K562 (cell line): ENCODE results near the gene KNL1. TPM values are rescaled to one million over a fixed set of nuclear protein-coding genes. Genes with fewer than 3 reads are reported as not detected.

Experiments used
- ATAC-seq: fragments of 200-7000 bp; cut with Tn5 transposase; 3 replicates; pipeline ENCODE4 v1.9.1; 2020; ENCODE audit warnings: moderate library complexity
- BruUV-seq: library from RNA; stranded (reverse); fragments of 400-500 nt; replicated peaks from 2 replicates; lab custom pipeline; 2021; lab: Mats Ljungman, UMichigan
- CTCF ChIA-PET: fragments of 300-600 bp; formaldehyde crosslinking; extraction: SDS; loops from one replicate; lab custom pipeline; 2021; ENCODE audit warnings: low intra/inter-chr PET ratio; lab: Yijun Ruan, JAX
- POLR2A ChIA-PET: fragments of 300-600, 350-650 bp; sonication (Branson Sonifier 250); formaldehyde crosslinking; extraction: SDS; loops from one replicate; lab custom pipeline; 2021; ENCODE audit warnings: antibody characterized with exemption, inconsistent platforms; lab: Yijun Ruan, JAX
- DNase-seq, 4 experiments: peaks; one replicate each; pipeline versions ENCODE4 v3.0.0 to v3.0.0-alpha.2; 2011 to 2018; ENCODE audit warnings: low spot score in 3 of 4, mixed read lengths in 3 of 4; ENCODE audit errors: extremely low read depth in 1 of 4
- FAIRE-seq: peaks from 2 replicates; lab custom pipeline; 2011; peaks lifted over from hg19 to GRCh38; lab: Jason Lieb, UNC
- H2AFZ ChIP-seq: 2 replicates; pipeline ENCODE4 v1.6.0; 2011; ENCODE audit warnings: low read depth, low read length, control low read depth, inconsistent platforms
- H3K27ac ChIP-seq: fragments of 200-600 bp; 3 replicates; pipeline ENCODE4 v1.8.0; 2011; ENCODE audit warnings: low read depth, mild to moderate bottlenecking, control low read depth, inconsistent platforms, low read length, moderate library complexity, mixed read lengths; ENCODE audit errors: extremely low read depth
- H3K27me3 ChIP-seq, 2 experiments: fragments of 300-600 bp in 1 of 2; 2 replicates in 1 of 2; 3 replicates in 1 of 2; pipeline versions ENCODE4 v1.6.0 to v1.8.0; 2011; ENCODE audit warnings: inconsistent platforms in 2 of 2, low read length in 2 of 2, mild to moderate bottlenecking in 1 of 2, mixed read lengths in 1 of 2, moderate library complexity in 1 of 2; ENCODE audit not compliant: control insufficient read depth in 2 of 2, insufficient read depth in 2 of 2
- H3K36me3 ChIP-seq: fragments of 300-600 bp; 3 replicates; pipeline ENCODE4 v1.8.0; 2011; ENCODE audit warnings: mild to moderate bottlenecking, low read length, inconsistent platforms; ENCODE audit not compliant: control insufficient read depth, insufficient read depth
- H3K4me1 ChIP-seq, 2 experiments: fragments of 200-600 bp in 1 of 2; replicated peaks in 1 of 2; 2 replicates in 1 of 2; 3 replicates in 1 of 2; pipeline versions ENCODE4 v1.5.1 to v1.8.0; 2011; ENCODE audit warnings: inconsistent platforms in 2 of 2, low read length in 2 of 2, mild to moderate bottlenecking in 1 of 2, mixed read lengths in 1 of 2, moderate library complexity in 1 of 2; ENCODE audit not compliant: control insufficient read depth in 2 of 2, insufficient read depth in 2 of 2
- H3K4me2 ChIP-seq: 2 replicates; pipeline ENCODE4 v1.6.1; 2011; ENCODE audit warnings: low read length, control low read depth, inconsistent platforms, mixed read lengths; ENCODE audit not compliant: insufficient read depth
- H3K4me3 ChIP-seq: fragments of 200-600 bp; sonication (generic), shearing (Covaris generic); 2 replicates; pipeline ENCODE4 v1.5.1; 2016; ENCODE audit warnings: control low read depth, inconsistent platforms
- H3K79me2 ChIP-seq: fragments of 200-600 bp; 3 replicates; pipeline ENCODE4 v1.8.0; 2011; ENCODE audit warnings: low read length, inconsistent platforms; ENCODE audit not compliant: control insufficient read depth, insufficient read depth
- H3K9ac ChIP-seq, 2 experiments: 2 replicates each; pipeline versions ENCODE4 v1.6.0 to v1.6.1; 2011; ENCODE audit warnings: low read depth in 2 of 2, low read length in 2 of 2, control low read depth in 1 of 2, inconsistent platforms in 1 of 2, mild to moderate bottlenecking in 1 of 2, mixed read lengths in 1 of 2; ENCODE audit not compliant: insufficient read depth in 1 of 2
- H3K9me1 ChIP-seq: one replicate; pipeline ENCODE4 v1.6.0; 2011; ENCODE audit warnings: inconsistent platforms, mild to moderate bottlenecking, low read length, moderate library complexity; ENCODE audit not compliant: control insufficient read depth, insufficient read depth
- H3K9me3 ChIP-seq: replicated peaks from 2 replicates; pipeline ENCODE4 v1.5.1; 2011; ENCODE audit warnings: low read depth, low read length, inconsistent platforms; ENCODE audit not compliant: control insufficient read depth, insufficient read depth
- H4K20me1 ChIP-seq: replicated peaks from 2 replicates; pipeline ENCODE4 v1.6.1; 2011; ENCODE audit warnings: low read length, inconsistent platforms, mixed read lengths; ENCODE audit not compliant: control insufficient read depth, insufficient read depth
- BMI1 ChIP-seq: fragments of 150-350 bp; IDR thresholded peaks from 2 replicates; pipeline ENCODE4 v1.6.1; 2014; ENCODE audit warnings: low read length
- FOSL1 ChIP-seq: fragments of 200-800 bp; sonication (Bioruptor generic); conservative IDR thresholded peaks from 2 replicates; pipeline ENCODE4 v1.6.1; 2016; ENCODE audit warnings: missing genetic modification characterization, missing compliant biosample characterization
- FOXM1 ChIP-seq, 2 experiments: fragments of 450-650 bp in 1 of 2; sonication (generic) in 1 of 2; formaldehyde crosslinking in 1 of 2; IDR thresholded peaks; 2 replicates each; pipeline versions ENCODE4 v1.6.1 to v1.9.0; 2017 to 2022; ENCODE audit warnings: low read depth in 2 of 2, mild to moderate bottlenecking in 2 of 2, missing genetic modification reagents in 1 of 2, moderate library complexity in 1 of 2
- KDM4B ChIP-seq, 2 experiments: fragments of 450-650 bp in 1 of 2; sonication (generic) in 1 of 2; IDR thresholded peaks; 2 replicates each; pipeline ENCODE4 v1.6.1; 2016 to 2017; ENCODE audit warnings: borderline replicate concordance in 2 of 2, antibody characterized with exemption in 1 of 2, low read depth in 1 of 2, mild to moderate bottlenecking in 1 of 2
- SMAD3 ChIP-seq: fragments of 450-650 bp; formaldehyde crosslinking; conservative IDR thresholded peaks from 2 replicates; pipeline ENCODE4 v1.4.0; 2020; ENCODE audit warnings: mild to moderate bottlenecking
- SNIP1 ChIP-seq: fragments of 450-650 bp; IDR thresholded peaks from 2 replicates; pipeline ENCODE4 v1.7.1; 2017; ENCODE audit warnings: low read depth, mild to moderate bottlenecking
- TBP ChIP-seq: optimal IDR thresholded peaks from 2 replicates; pipeline ENCODE3; 2011; ENCODE audit warnings: low read depth, low read length, improper control_type of control experiment
- TCF7L2 ChIP-seq: fragments of 150-350 bp; IDR thresholded peaks from 2 replicates; pipeline ENCODE4 v1.6.1; 2016; ENCODE audit warnings: low read depth, mild to moderate bottlenecking, low read length, moderate library complexity
- TRIM24 ChIP-seq, 2 experiments: fragments of 450-650 bp; IDR thresholded peaks; 2 replicates each; pipeline ENCODE4 v1.6.1; 2016
- ZNF134 ChIP-seq: fragments of 250-450 bp; sonication (Bioruptor Pico); conservative IDR thresholded peaks from 2 replicates; pipeline ENCODE4 v1.4.0; 2020
- in situ Hi-C: fragments of 300-500 bp; cut with MboI; formaldehyde crosslinking; loops from 4 replicates; pipeline ENCODE4 v1.15.0; 2018; ENCODE audit warnings: inconsistent platforms, mixed read lengths
- intact Hi-C: fragments of 100-400 bp; cut with micrococcal nuclease; formaldehyde crosslinking; loops from 2 replicates; pipeline ENCODE4 v1.14.2; 2022
- polyA plus RNA-seq, 8 experiments: library from polyadenylated mRNA; depleted of rRNA in 4 of 8; stranded (reverse) in 5 of 8; unstranded in 3 of 8; fragments of >200 nt; fragmentation: Nextera tagmentation in 2 of 8; fragmentation: Illumina TruSeq in 1 of 8; extraction: Ambion mirVana in 2 of 8; extraction: Trizol in 1 of 8; gene quantifications; 2 replicates each; pipeline versions ENCODE4 v1.2.1 to v1.2.3, GENCODE V29; 2011 to 2014; ENCODE audit warnings: inconsistent platforms in 1 of 8, missing spikeins in 1 of 8
- total RNA-seq, 7 experiments: library from RNA; depleted of rRNA in 6 of 7; stranded (reverse); fragments of >200 nt in 6 of 7; fragmentation: Illumina TruSeq in 2 of 7; extraction: Trizol in 2 of 7; gene quantifications; 2 replicates each; pipeline versions ENCODE4 v1.2.1 to v1.2.3, GENCODE V29; 2011 to 2021; ENCODE audit warnings: low replicate concordance in 1 of 7
- TF ChIP-seq, protein P1 (sequence below): fragments of 450-650 bp; IDR thresholded peaks from 2 replicates; pipeline ENCODE4 v1.6.1; 2016
- TF ChIP-seq, protein P2 (sequence below): fragments of 450-650 bp; IDR thresholded peaks from 2 replicates; pipeline ENCODE4 v1.6.1; 2016; ENCODE audit warnings: borderline replicate concordance
- TF ChIP-seq, protein P3 (sequence below): fragments of 450-650 bp; formaldehyde crosslinking; IDR thresholded peaks from 2 replicates; pipeline ENCODE4 v1.4.0; 2020; ENCODE audit warnings: mild to moderate bottlenecking, moderate library complexity
- TF ChIP-seq, protein P4 (sequence below): fragments of 250-450 bp; sonication (Bioruptor Pico); IDR thresholded peaks from 2 replicates; pipeline ENCODE4 v1.8.0; 2022; ENCODE audit warnings: inconsistent platforms, mild to moderate bottlenecking, moderate library complexity, borderline replicate concordance
- TF ChIP-seq, protein P5 (sequence below): conservative IDR thresholded peaks from 2 replicates; pipeline ENCODE4 v1.6.1; 2011; ENCODE audit warnings: low read depth, mild to moderate bottlenecking, low read length; ENCODE audit not compliant: control insufficient read depth

Gene KNL1
- total and polyA plus RNA-seq, 9 of the 15 experiments (the other 6 are each of a cell fraction or from before 2014, with no cell fraction given) = 14.5 to 65.4 (median 34.6) TPM

DNA sequence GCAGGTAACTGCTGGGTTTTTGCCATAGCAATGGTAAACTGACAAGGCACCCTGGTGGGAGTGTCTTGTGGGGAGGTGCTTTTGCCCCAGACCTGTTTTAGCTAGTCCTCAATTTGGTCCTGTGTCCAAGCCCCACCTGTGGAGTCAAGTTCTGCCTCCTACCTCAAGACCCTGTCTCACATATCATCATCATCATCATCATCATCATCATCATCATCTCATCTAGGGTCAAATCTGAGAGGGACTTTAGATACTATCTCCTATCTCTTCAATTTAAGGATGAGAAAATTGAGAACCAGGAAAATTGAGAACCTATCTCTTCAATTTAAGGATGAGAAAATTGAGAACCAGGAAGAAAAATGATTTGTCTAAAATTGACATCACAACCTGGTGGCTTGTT is 9.9 kb downstream of the KNL1 start:
- in situ Hi-C loops (no loop called here), intact Hi-C loops (no loop called here)
- Histone ChIP-seq H3K9me1 (no peaks in the 10 kb centered on the region), H2AFZ (no peak overlapping the region), H3K4me1 (no peaks in the 10 kb centered on the region), H3K79me2 (peaks cover 36% of the 10 kb centered on the region), H4K20me1 (no peaks in the 10 kb centered on the region), H3K36me3 (peaks cover 53% of the 10 kb centered on the region), H3K4me3 (no peak overlapping the region), H3K27ac (no peak overlapping the region), H3K27me3 (no peaks in the 10 kb centered on the region), H3K4me2 (no peak overlapping the region), H3K9me3 (0 out of 2 replicates have a peak, but pooled peaks cover 1% of the 10 kb centered on the region), H3K9ac (no peak overlapping the region)
- TF ChIP-seq KDM4B (IDR thresholded peaks at IDR 0.05; ENCODE audit: borderline replicate concordance in 2 of 2, low read depth in 1 of 2) = no peak
- no peak for TF ChIP-seq SMAD3
- TF ChIP-seq FOSL1 (tag) = no peak
- TF ChIP-seq, protein P1, sequence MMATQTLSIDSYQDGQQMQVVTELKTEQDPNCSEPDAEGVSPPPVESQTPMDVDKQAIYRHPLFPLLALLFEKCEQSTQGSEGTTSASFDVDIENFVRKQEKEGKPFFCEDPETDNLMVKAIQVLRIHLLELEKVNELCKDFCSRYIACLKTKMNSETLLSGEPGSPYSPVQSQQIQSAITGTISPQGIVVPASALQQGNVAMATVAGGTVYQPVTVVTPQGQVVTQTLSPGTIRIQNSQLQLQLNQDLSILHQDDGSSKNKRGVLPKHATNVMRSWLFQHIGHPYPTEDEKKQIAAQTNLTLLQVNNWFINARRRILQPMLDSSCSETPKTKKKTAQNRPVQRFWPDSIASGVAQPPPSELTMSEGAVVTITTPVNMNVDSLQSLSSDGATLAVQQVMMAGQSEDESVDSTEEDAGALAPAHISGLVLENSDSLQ = no peak
- TF ChIP-seq, protein P2, sequence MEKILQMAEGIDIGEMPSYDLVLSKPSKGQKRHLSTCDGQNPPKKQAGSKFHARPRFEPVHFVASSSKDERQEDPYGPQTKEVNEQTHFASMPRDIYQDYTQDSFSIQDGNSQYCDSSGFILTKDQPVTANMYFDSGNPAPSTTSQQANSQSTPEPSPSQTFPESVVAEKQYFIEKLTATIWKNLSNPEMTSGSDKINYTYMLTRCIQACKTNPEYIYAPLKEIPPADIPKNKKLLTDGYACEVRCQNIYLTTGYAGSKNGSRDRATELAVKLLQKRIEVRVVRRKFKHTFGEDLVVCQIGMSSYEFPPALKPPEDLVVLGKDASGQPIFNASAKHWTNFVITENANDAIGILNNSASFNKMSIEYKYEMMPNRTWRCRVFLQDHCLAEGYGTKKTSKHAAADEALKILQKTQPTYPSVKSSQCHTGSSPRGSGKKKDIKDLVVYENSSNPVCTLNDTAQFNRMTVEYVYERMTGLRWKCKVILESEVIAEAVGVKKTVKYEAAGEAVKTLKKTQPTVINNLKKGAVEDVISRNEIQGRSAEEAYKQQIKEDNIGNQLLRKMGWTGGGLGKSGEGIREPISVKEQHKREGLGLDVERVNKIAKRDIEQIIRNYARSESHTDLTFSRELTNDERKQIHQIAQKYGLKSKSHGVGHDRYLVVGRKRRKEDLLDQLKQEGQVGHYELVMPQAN = no peak
- TF ChIP-seq TCF7L2 = no peak
- TF ChIP-seq FOXM1 (IDR thresholded peaks at IDR 0.05; ENCODE audit: low read depth) = no peak
- TF ChIP-seq FOXM1 (CRISPR knock-in tag; IDR thresholded peaks at IDR 0.05; ENCODE audit: low read depth) = no peak
- TF ChIP-seq ZNF134 (CRISPR knock-in tag) = no peak
- TF ChIP-seq, protein P3, sequence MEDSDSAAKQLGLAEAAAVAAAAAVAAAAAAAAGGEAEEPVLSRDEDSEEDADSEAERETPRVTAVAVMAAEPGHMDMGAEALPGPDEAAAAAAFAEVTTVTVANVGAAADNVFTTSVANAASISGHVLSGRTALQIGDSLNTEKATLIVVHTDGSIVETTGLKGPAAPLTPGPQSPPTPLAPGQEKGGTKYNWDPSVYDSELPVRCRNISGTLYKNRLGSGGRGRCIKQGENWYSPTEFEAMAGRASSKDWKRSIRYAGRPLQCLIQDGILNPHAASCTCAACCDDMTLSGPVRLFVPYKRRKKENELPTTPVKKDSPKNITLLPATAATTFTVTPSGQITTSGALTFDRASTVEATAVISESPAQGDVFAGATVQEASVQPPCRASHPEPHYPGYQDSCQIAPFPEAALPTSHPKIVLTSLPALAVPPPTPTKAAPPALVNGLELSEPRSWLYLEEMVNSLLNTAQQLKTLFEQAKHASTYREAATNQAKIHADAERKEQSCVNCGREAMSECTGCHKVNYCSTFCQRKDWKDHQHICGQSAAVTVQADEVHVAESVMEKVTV = no peak
- no peak for TF ChIP-seq SNIP1
- TF ChIP-seq, protein P4, sequence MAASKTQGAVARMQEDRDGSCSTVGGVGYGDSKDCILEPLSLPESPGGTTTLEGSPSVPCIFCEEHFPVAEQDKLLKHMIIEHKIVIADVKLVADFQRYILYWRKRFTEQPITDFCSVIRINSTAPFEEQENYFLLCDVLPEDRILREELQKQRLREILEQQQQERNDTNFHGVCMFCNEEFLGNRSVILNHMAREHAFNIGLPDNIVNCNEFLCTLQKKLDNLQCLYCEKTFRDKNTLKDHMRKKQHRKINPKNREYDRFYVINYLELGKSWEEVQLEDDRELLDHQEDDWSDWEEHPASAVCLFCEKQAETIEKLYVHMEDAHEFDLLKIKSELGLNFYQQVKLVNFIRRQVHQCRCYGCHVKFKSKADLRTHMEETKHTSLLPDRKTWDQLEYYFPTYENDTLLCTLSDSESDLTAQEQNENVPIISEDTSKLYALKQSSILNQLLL (CRISPR knock-in tag) = no peak
- no peak for TF ChIP-seq BMI1
- no peak for TF ChIP-seq TBP
- TF ChIP-seq TRIM24 (IDR thresholded peaks at IDR 0.05) = no peak
- TF ChIP-seq, protein P5, sequence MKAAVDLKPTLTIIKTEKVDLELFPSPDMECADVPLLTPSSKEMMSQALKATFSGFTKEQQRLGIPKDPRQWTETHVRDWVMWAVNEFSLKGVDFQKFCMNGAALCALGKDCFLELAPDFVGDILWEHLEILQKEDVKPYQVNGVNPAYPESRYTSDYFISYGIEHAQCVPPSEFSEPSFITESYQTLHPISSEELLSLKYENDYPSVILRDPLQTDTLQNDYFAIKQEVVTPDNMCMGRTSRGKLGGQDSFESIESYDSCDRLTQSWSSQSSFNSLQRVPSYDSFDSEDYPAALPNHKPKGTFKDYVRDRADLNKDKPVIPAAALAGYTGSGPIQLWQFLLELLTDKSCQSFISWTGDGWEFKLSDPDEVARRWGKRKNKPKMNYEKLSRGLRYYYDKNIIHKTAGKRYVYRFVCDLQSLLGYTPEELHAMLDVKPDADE = no peak
- ATAC-seq (no peak), DNase-seq (no peak), FAIRE-seq (no peak)
- no TSS peak for BruUV-seq
- ChIA-PET CTCF (no interaction called here), POLR2A (interaction anchor here (0.7 kb wide), 1 partner anchor 23 kb away, joined by 3 read pairs; no protein-coding TSS in a partner anchor)
